T-cell (primary cell): ENCODE results near the gene LARP1. TPM values are rescaled to one million over a fixed set of nuclear protein-coding genes. Genes with fewer than 3 reads are reported as not detected.

Source experiments
- ATAC-seq, 4 experiments: fragments of 200-7000 bp in 3 of 4; fragments of 150-1000 bp in 1 of 4; cut with Tn5 transposase; replicated peaks in 1 of 4; 1 replicate in 3 of 4; 2 replicates in 1 of 4; pipeline ENCODE4 v1.10.0; 2021; ENCODE audit warnings: moderate library complexity in 3 of 4, mild to moderate bottlenecking in 2 of 4, moderate number of reproducible peaks in 1 of 4
- CTCF ChIA-PET, 2 donors: fragments of 300-600 bp; sonication (Branson Sonifier 250); formaldehyde crosslinking; loops; one replicate each; lab custom pipeline; 2022; ENCODE audit warnings: antibody characterized with exemption in 2 of 2; lab: Charles Lee
- POLR2A ChIA-PET, 2 donors: fragments of 300-600 bp; sonication (Branson Sonifier 250); formaldehyde crosslinking; loops; one replicate each; lab custom pipeline; 2022; ENCODE audit warnings: antibody characterized with exemption in 2 of 2; lab: Charles Lee
- DNase-seq, 35 experiments: peaks; one replicate each; pipeline versions ENCODE4 v3.0.0 to v3.0.0-alpha.2; 2013 to 2023
- H3K27ac ChIP-seq: one replicate; pipeline ENCODE4 v1.5.1; 2013; ENCODE audit warnings: low read length
- H3K27me3 ChIP-seq, 2 experiments: replicated peaks in 1 of 2; 1 replicate in 1 of 2; 2 replicates in 1 of 2; pipeline versions ENCODE4 v1.6.1 to v1.7.0; 2013; ENCODE audit warnings: low read length in 1 of 2, mixed read lengths in 1 of 2; ENCODE audit not compliant: control insufficient read depth in 2 of 2, insufficient read depth in 2 of 2; ENCODE audit errors: extremely low read depth in 1 of 2
- H3K36me3 ChIP-seq, 2 donors: 1 replicate in 1 of 2; 2 replicates in 1 of 2; pipeline versions ENCODE4 v1.6.1 to v1.7.0; 2013; ENCODE audit warnings: low read length in 1 of 2; ENCODE audit not compliant: control insufficient read depth in 2 of 2, insufficient read depth in 1 of 2; ENCODE audit errors: extremely low read depth in 1 of 2
- H3K4me1 ChIP-seq, 2 experiments: 1 replicate in 1 of 2; 2 replicates in 1 of 2; pipeline versions ENCODE4 v1.6.1 to v1.7.0; 2013; ENCODE audit warnings: low read length in 2 of 2, mixed read lengths in 1 of 2; ENCODE audit not compliant: insufficient read depth in 2 of 2, control insufficient read depth in 1 of 2; ENCODE audit errors: extremely low read depth in 1 of 2
- H3K4me3 ChIP-seq, 2 donors: 1 replicate in 1 of 2; 2 replicates in 1 of 2; pipeline versions ENCODE4 v1.5.1 to v1.7.0; 2013; ENCODE audit warnings: mild to moderate bottlenecking in 2 of 2, low read length in 1 of 2, moderate library complexity in 1 of 2; ENCODE audit not compliant: control insufficient read depth in 1 of 2; ENCODE audit errors: extremely low read depth in 1 of 2
- H3K9me3 ChIP-seq: 2 replicates; pipeline ENCODE4 v1.7.0; 2013
- H3K27ac Mint-ChIP-seq, 2 donors: one replicate each; pipeline ENCODE4 v1.8.0; 2020 to 2021; ENCODE audit warnings: mild to moderate bottlenecking in 2 of 2, mixed read lengths in 2 of 2
- H3K27me3 Mint-ChIP-seq, 2 donors: one replicate each; pipeline ENCODE4 v1.8.0; 2021 to 2022; ENCODE audit warnings: mixed read lengths in 2 of 2
- H3K36me3 Mint-ChIP-seq: one replicate; pipeline ENCODE4 v1.8.0; 2021; ENCODE audit warnings: mixed read lengths
- H3K4me1 Mint-ChIP-seq, 3 donors: one replicate each; pipeline ENCODE4 v1.8.0; 2020 to 2022; ENCODE audit warnings: mixed read lengths in 3 of 3, mild to moderate bottlenecking in 1 of 3
- H3K4me3 Mint-ChIP-seq, 3 donors: one replicate each; pipeline ENCODE4 v1.8.0; 2020 to 2022; ENCODE audit warnings: mild to moderate bottlenecking in 3 of 3, mixed read lengths in 3 of 3, moderate library complexity in 3 of 3
- H3K9me3 Mint-ChIP-seq, 3 donors: one replicate each; pipeline ENCODE4 v1.8.0; 2020 to 2022; ENCODE audit warnings: mixed read lengths in 3 of 3
- WGBS: methylation state at CpG from one replicate; pipeline ENCODE4 v1.1.5; 2013; ENCODE audit warnings: missing lambda C conversion rate; ENCODE audit not compliant: insufficient coverage; 5-methylcytosine and 5-hydroxymethylcytosine counted together
- total RNA-seq, 35 experiments: library from RNA in 6 of 35; stranded (reverse) in 6 of 35; fragments of 120-200 nt in 1 of 35; gene quantifications; one replicate each; pipeline versions ENCODE4 v1.2.1 to v1.2.4 and lab custom pipeline; 2013 to 2026

LARP1 gene
- total RNA-seq, 5 donors from 2014 or later (not counting 1 experiment from before 2014, with no cell fraction given), result 137 to 201 (median 182) TPM

- H3K27ac Mint-ChIP-seq, result no peak overlapping the region
- no peaks in the 10 kb centered on the region for H3K9me3 ChIP-seq
- peaks cover 7 to 52% of the 10 kb centered on the region in 2 donors for H3K36me3 ChIP-seq
- peaks cover 11 to 20% of the 10 kb centered on the region in 2 experiments for H3K4me1 ChIP-seq
- ATAC-seq, result no peak
- no peaks in the 10 kb centered on the region for H3K27me3 Mint-ChIP-seq
- no peaks in the 10 kb centered on the region for H3K9me3 Mint-ChIP-seq
- no peak overlapping the region for H3K4me3 Mint-ChIP-seq
- no peak overlapping the region for H3K27ac ChIP-seq
- no peak overlapping the region for H3K4me3 ChIP-seq
- peaks cover 21 to 28% (median 26%) of the 10 kb centered on the region in 3 donors for H3K4me1 Mint-ChIP-seq
- ChIA-PET POLR2A (interaction anchor here in 1 of 2 donors (0.5 kb wide), 1 partner anchor 22 kb away, joined by 5 read pairs; no protein-coding TSS in a partner anchor), CTCF (no interaction called here)
- WGBS, result 94% methylated on average over 3 of the region's 3 CpGs
- no peaks in the 10 kb centered on the region for H3K27me3 ChIP-seq
- DNase-seq, result no peak
- H3K36me3 Mint-ChIP-seq, result peaks cover 40% of the 10 kb centered on the region
Measured at GRCh38 chr5:154791535-154791934, 36.4 kb downstream of the LARP1 start.

DNA sequence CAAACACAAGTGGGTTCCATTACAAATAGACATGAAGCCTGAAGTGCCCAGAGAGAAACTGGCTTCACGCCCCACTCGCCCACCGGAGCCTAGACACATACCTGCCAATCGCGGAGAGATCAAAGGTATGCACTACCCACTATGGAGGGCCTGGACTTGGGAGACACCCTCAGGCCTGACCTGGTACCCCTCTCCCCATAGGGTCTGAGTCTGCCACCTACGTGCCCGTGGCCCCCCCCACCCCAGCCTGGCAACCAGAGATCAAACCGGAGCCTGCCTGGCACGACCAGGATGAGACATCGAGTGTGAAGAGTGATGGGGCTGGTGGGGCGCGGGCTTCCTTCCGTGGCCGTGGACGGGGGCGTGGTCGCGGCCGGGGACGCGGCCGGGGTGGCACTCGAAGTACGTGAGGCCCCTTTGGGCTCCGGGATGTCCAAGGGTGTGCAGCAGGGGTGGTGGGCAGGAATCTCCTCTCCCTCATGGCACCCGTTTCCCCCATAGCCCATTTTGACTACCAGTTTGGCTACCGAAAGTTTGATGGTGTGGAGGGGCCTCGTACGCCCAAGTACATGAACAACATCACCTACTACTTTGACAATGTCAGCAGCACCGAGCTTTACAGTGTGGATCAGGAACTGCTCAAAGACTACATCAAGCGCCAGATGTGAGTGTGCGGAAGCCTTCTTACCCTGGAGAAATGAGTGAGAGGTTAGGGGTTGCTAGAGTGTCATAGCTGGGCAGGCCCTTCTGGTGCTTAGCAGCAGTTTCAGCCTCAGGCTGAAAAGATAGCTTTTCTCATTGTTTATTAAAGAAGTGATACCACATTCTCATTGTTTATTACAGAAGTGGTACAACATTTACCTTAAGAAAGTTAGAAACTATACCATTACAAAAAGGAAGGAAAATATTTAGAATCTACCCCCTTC, 38.7 kb downstream of the LARP1 start:
- no peak overlapping the region for H3K4me3 Mint-ChIP-seq
- DNase-seq (no peak), ATAC-seq (no peak)
- Histone ChIP-seq H3K9me3 (no peaks in the 10 kb centered on the region), H3K4me1 (no peaks in the 10 kb centered on the region), H3K27ac (no peak overlapping the region), H3K36me3 (peaks cover 7 to 63% of the 10 kb centered on the region in 2 donors), H3K27me3 (no peaks in the 10 kb centered on the region), H3K4me3 (no peak overlapping the region)
- WGBS, result 89% methylated on average over 5 of the region's 32 CpGs
- H3K36me3 Mint-ChIP-seq, result peaks cover 49% of the 10 kb centered on the region
- no peaks in the 10 kb centered on the region for H3K27me3 Mint-ChIP-seq
- no peak overlapping the region for H3K27ac Mint-ChIP-seq
- H3K9me3 Mint-ChIP-seq, result no peaks in the 10 kb centered on the region
- peaks cover 0 to 8% (median 7%) of the 10 kb centered on the region in 3 donors for H3K4me1 Mint-ChIP-seq
- ChIA-PET POLR2A (no interaction called here), CTCF (interaction anchor here in 1 of 2 donors (1.1 kb wide), 1 partner anchor 26 kb away, joined by 3 read pairs; no protein-coding TSS in a partner anchor)

DNA sequence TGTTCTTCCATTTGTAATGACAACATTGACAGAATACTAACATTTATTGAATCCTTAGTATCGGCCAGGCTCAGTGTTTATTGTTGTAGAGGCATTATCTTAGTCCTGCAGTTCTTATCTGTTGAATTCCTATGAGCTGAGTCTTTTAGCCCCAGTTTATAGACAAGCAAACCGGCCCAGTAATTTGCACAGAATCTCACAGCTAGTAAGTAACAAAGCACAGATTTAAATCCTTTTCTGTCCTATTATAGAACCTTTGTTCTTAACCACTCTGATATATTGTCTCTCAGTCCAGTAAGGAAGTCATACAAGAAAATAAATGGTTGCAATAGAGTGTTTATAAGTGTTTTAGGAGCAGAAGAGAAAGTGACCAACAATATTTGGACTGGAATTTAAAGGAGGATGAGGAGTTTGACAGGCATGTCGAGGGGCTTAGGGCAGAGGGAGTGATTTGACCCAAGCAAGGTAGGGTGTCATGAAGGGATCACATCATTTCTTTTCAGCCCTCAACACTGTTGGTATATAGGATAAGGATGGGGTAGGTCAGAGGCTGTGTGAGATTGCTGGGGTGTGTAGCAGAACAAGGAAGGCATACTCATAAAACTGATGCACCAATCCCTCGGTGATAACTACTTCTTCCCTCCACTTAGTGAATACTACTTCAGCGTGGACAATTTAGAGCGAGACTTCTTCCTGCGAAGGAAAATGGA, 39.5 kb downstream of the LARP1 start:
- CTCF ChIA-PET, result no interaction called here
- H3K36me3 Mint-ChIP-seq, result peaks cover 57% of the 10 kb centered on the region

GRCh38 chr5:154795235-154795596, 40.0 kb downstream of the LARP1 start:
- no CpG with 5 or more reads among the region's 3 CpGs for WGBS
- Histone ChIP-seq H3K4me3 (no peak overlapping the region), H3K27ac (no peak overlapping the region), H3K36me3 (peaks cover 14 to 73% of the 10 kb centered on the region in 2 donors), H3K9me3 (no peaks in the 10 kb centered on the region), H3K27me3 (no peaks in the 10 kb centered on the region), H3K4me1 (no peaks in the 10 kb centered on the region)
- ATAC-seq (no peak), DNase-seq (no peak)
- ChIA-PET CTCF (no interaction called here), POLR2A (no interaction called here)
- H3K4me1 Mint-ChIP-seq, result peaks cover 0 to 11% (median 9%) of the 10 kb centered on the region in 3 donors
- H3K4me3 Mint-ChIP-seq, result no peak overlapping the region
- H3K27me3 Mint-ChIP-seq, result no peaks in the 10 kb centered on the region
- no peaks in the 10 kb centered on the region for H3K9me3 Mint-ChIP-seq
- H3K27ac Mint-ChIP-seq, result no peak overlapping the region
- H3K36me3 Mint-ChIP-seq, result peaks cover 57% of the 10 kb centered on the region

More for the DNA sequence above, 39.5 kb downstream of the LARP1 start:
- Mint-ChIP-seq H3K9me3 (no peaks in the 10 kb centered on the region), H3K27ac (no peak overlapping the region), H3K4me1 (peaks cover 0 to 10% (median 10%) of the 10 kb centered on the region in 3 donors), H3K4me3 (no peak overlapping the region), H3K27me3 (no peaks in the 10 kb centered on the region)
- Histone ChIP-seq H3K9me3 (no peaks in the 10 kb centered on the region), H3K27me3 (no peaks in the 10 kb centered on the region), H3K4me3 (no peak overlapping the region), H3K27ac (no peak overlapping the region), H3K4me1 (no peaks in the 10 kb centered on the region), H3K36me3 (peaks cover 9 to 71% of the 10 kb centered on the region in 2 donors)
- no CpG with 5 or more reads among the region's 7 CpGs for WGBS
- DNase-seq (no peak), ATAC-seq (no peak)
- POLR2A ChIA-PET, result no interaction called here

GRCh38 chr5:154797762-154798161, 42.6 kb downstream of the LARP1 start:
- DNase-seq (no peak), ATAC-seq (no peak)
- no peaks in the 10 kb centered on the region for H3K9me3 ChIP-seq
- WGBS, result 100% methylated on average over 2 of the region's 4 CpGs
- Mint-ChIP-seq H3K36me3 (peaks cover 61% of the 10 kb centered on the region), H3K9me3 (no peaks in the 10 kb centered on the region), H3K4me3 (no peak overlapping the region), H3K27me3 (no peaks in the 10 kb centered on the region), H3K27ac (no peak overlapping the region), H3K4me1 (peaks cover 6 to 11% (median 8%) of the 10 kb centered on the region in 3 donors)
- no peaks in the 10 kb centered on the region for H3K4me1 ChIP-seq
- ChIA-PET POLR2A (no interaction called here), CTCF (no interaction called here)
- H3K4me3 ChIP-seq, result no peak overlapping the region
- H3K36me3 ChIP-seq, result peaks cover 12 to 77% of the 10 kb centered on the region in 2 donors
- no peak overlapping the region for H3K27ac ChIP-seq
- no peaks in the 10 kb centered on the region for H3K27me3 ChIP-seq

DNA sequence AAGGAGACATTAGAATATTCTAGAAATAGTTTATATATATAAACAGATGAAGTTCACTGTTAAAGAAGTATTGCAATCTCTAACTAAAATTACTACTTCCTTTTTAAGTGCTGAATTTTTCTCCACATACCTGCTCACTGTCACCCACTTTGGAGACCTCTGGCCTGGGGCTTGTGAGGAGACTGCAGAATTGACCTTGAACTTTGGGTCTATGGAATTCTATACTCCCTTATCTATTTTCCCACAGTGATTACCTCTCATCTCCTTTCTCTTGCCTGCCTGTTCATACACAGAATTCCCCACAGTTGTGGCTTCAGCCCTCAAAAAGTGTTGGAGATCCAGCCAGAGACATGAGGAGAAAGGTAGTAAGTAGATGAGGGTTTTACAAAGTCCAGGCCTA, 45.4 kb downstream of the LARP1 start:
- Histone ChIP-seq H3K9me3 (no peaks in the 10 kb centered on the region), H3K4me3 (no peak overlapping the region), H3K36me3 (peaks cover 17 to 83% of the 10 kb centered on the region in 2 donors), H3K4me1 (no peaks in the 10 kb centered on the region), H3K27me3 (no peaks in the 10 kb centered on the region), H3K27ac (no peak overlapping the region)
- ChIA-PET POLR2A (interaction anchor here in 1 of 2 donors (0.5 kb wide), 1 partner anchor 311 kb away, joined by 3 read pairs; no protein-coding TSS in a partner anchor), CTCF (no interaction called here)
- peaks cover 66% of the 10 kb centered on the region for H3K36me3 Mint-ChIP-seq
- no peak overlapping the region for H3K4me3 Mint-ChIP-seq
- H3K4me1 Mint-ChIP-seq, result peaks cover 8 to 11% (median 8%) of the 10 kb centered on the region in 3 donors
- DNase-seq (no peak), ATAC-seq (no peak)
- H3K9me3 Mint-ChIP-seq, result no peaks in the 10 kb centered on the region
- no peaks in the 10 kb centered on the region for H3K27me3 Mint-ChIP-seq
- peak overlapping the region; percentile 48 to 72 for H3K27ac Mint-ChIP-seq
